Activated T-cell treated with anti-CD3 and anti-CD28 coated beads, Interleukin-2, amount 50 U/mL, for 24 hours (primary cell): Measurements from ENCODE around the gene CLEC2L.

ENCODE experiments used
- DNase-seq: peaks from one replicate; pipeline ENCODE4 v3.0.0-alpha.2; 2020
- H3K27ac Mint-ChIP-seq: 2 replicates; pipeline ENCODE4 v1.8.0; 2020; ENCODE audit warnings: mild to moderate bottlenecking, mixed read lengths
- H3K27me3 Mint-ChIP-seq: 2 replicates; pipeline ENCODE4 v1.8.0; 2020; ENCODE audit warnings: mixed read lengths
- H3K36me3 Mint-ChIP-seq: 2 replicates; pipeline ENCODE4 v1.8.0; 2020; ENCODE audit warnings: low read depth, mixed read lengths
- H3K4me1 Mint-ChIP-seq: 2 replicates; pipeline ENCODE4 v1.8.0; 2020; ENCODE audit warnings: low read depth, mixed read lengths
- H3K4me3 Mint-ChIP-seq: 2 replicates; pipeline ENCODE4 v1.8.0; 2020; ENCODE audit warnings: mild to moderate bottlenecking, moderate library complexity, mixed read lengths
- H3K9me3 Mint-ChIP-seq: 2 replicates; pipeline ENCODE4 v1.8.0; 2020; ENCODE audit warnings: mixed read lengths

Gene CLEC2L

GRCh38 chr7:139500770-139501138, 22.7 kb upstream of the CLEC2L start:
- H3K9me3 Mint-ChIP-seq = no peaks in the 10 kb centered on the region
- DNase-seq = no peak
- H3K4me3 Mint-ChIP-seq = peak overlapping the region; percentile 84
- no peaks in the 10 kb centered on the region for H3K36me3 Mint-ChIP-seq
- peaks cover 6% of the 10 kb centered on the region for H3K27me3 Mint-ChIP-seq
- H3K4me1 Mint-ChIP-seq = peaks cover 6% of the 10 kb centered on the region
- no peak overlapping the region for H3K27ac Mint-ChIP-seq

GRCh38 chr7:139502226-139502625, 21.3 kb upstream of the CLEC2L start:
- Mint-ChIP-seq H3K36me3 (no peaks in the 10 kb centered on the region), H3K27me3 (peaks cover 6% of the 10 kb centered on the region), H3K27ac (no peak overlapping the region), H3K9me3 (no peaks in the 10 kb centered on the region), H3K4me1 (peaks cover 6% of the 10 kb centered on the region), H3K4me3 (no peak overlapping the region)
- DNase-seq = no peak

GRCh38 chr7:139505563-139505962, 17.9 kb upstream of the CLEC2L start:
- H3K4me3 Mint-ChIP-seq = no peak overlapping the region
- H3K9me3 Mint-ChIP-seq = no peaks in the 10 kb centered on the region
- peaks cover 2% of the 10 kb centered on the region for H3K4me1 Mint-ChIP-seq
- H3K27ac Mint-ChIP-seq = no peak overlapping the region
- no peaks in the 10 kb centered on the region for H3K36me3 Mint-ChIP-seq
- H3K27me3 Mint-ChIP-seq = no peaks in the 10 kb centered on the region
- no peak for DNase-seq

- H3K4me3 Mint-ChIP-seq = no peak overlapping the region
- no peaks in the 10 kb centered on the region for H3K36me3 Mint-ChIP-seq
- H3K4me1 Mint-ChIP-seq = no peaks in the 10 kb centered on the region
- no peak for DNase-seq
- H3K27me3 Mint-ChIP-seq = no peaks in the 10 kb centered on the region
- H3K9me3 Mint-ChIP-seq = no peaks in the 10 kb centered on the region
- H3K27ac Mint-ChIP-seq = no peak overlapping the region
These were observed 13.9 kb upstream of the CLEC2L start for GRCh38 chr7:139509535-139509934.

GRCh38 chr7:139511315-139511714, 12.2 kb upstream of the CLEC2L start:
- H3K27ac Mint-ChIP-seq = no peak overlapping the region
- no peak for DNase-seq
- H3K9me3 Mint-ChIP-seq = no peaks in the 10 kb centered on the region
- no peaks in the 10 kb centered on the region for H3K36me3 Mint-ChIP-seq
- H3K27me3 Mint-ChIP-seq = no peaks in the 10 kb centered on the region
- H3K4me3 Mint-ChIP-seq = no peak overlapping the region
- no peaks in the 10 kb centered on the region for H3K4me1 Mint-ChIP-seq

GRCh38 chr7:139515266-139515665, 8.2 kb upstream of the CLEC2L start:
- H3K36me3 Mint-ChIP-seq = no peaks in the 10 kb centered on the region
- H3K9me3 Mint-ChIP-seq = no peaks in the 10 kb centered on the region
- H3K27me3 Mint-ChIP-seq = no peaks in the 10 kb centered on the region

GRCh38 chr7:139521439-139521838, 2.0 kb upstream of the CLEC2L start:
- peaks cover 3% of the 10 kb centered on the region for H3K4me1 Mint-ChIP-seq
- no peak overlapping the region for H3K4me3 Mint-ChIP-seq
- DNase-seq = no peak
- no peaks in the 10 kb centered on the region for H3K9me3 Mint-ChIP-seq
- no peaks in the 10 kb centered on the region for H3K36me3 Mint-ChIP-seq
- peaks cover 42% of the 10 kb centered on the region for H3K27me3 Mint-ChIP-seq
- no peak overlapping the region for H3K27ac Mint-ChIP-seq

More at GRCh38 chr7:139515266-139515665, 8.2 kb upstream of the CLEC2L start:
- no peak for DNase-seq
- Mint-ChIP-seq H3K4me1 (no peaks in the 10 kb centered on the region), H3K27ac (no peak overlapping the region), H3K4me3 (no peak overlapping the region)

- Mint-ChIP-seq H3K4me1 (peaks cover 8% of the 10 kb centered on the region), H3K27me3 (peaks cover 42% of the 10 kb centered on the region), H3K36me3 (no peaks in the 10 kb centered on the region), H3K4me3 (no peak overlapping the region), H3K9me3 (no peaks in the 10 kb centered on the region), H3K27ac (no peak overlapping the region)
- no peak for DNase-seq
These were observed 671 bp upstream of the CLEC2L start for GRCh38 chr7:139522830-139523198.

- Mint-ChIP-seq H3K9me3 (no peaks in the 10 kb centered on the region), H3K27me3 (peaks cover 48% of the 10 kb centered on the region), H3K27ac (no peak overlapping the region), H3K4me1 (peaks cover 8% of the 10 kb centered on the region), H3K36me3 (no peaks in the 10 kb centered on the region), H3K4me3 (peak overlapping the region; percentile 15)
- no peak for DNase-seq
These were observed 707 bp downstream of the CLEC2L start for GRCh38 chr7:139523968-139524815.

GRCh38 chr7:139525239-139525638, 1.8 kb downstream of the CLEC2L start:
- peaks cover 8% of the 10 kb centered on the region for H3K4me1 Mint-ChIP-seq
- H3K4me3 Mint-ChIP-seq = no peak overlapping the region
- H3K27ac Mint-ChIP-seq = no peak overlapping the region
- H3K9me3 Mint-ChIP-seq = no peaks in the 10 kb centered on the region
- H3K36me3 Mint-ChIP-seq = no peaks in the 10 kb centered on the region
- peaks cover 48% of the 10 kb centered on the region for H3K27me3 Mint-ChIP-seq
- DNase-seq = no peak

GRCh38 chr7:139525750-139526149, 2.3 kb downstream of the CLEC2L start:
- Mint-ChIP-seq H3K4me3 (no peak overlapping the region), H3K9me3 (no peaks in the 10 kb centered on the region), H3K4me1 (peaks cover 8% of the 10 kb centered on the region), H3K27me3 (peaks cover 48% of the 10 kb centered on the region), H3K27ac (no peak overlapping the region), H3K36me3 (no peaks in the 10 kb centered on the region)
- no peak for DNase-seq

- no peaks in the 10 kb centered on the region for H3K36me3 Mint-ChIP-seq
- peaks cover 8% of the 10 kb centered on the region for H3K4me1 Mint-ChIP-seq
- peaks cover 43% of the 10 kb centered on the region for H3K27me3 Mint-ChIP-seq
- H3K27ac Mint-ChIP-seq = no peak overlapping the region
- no peak overlapping the region for H3K4me3 Mint-ChIP-seq
- no peak for DNase-seq
- H3K9me3 Mint-ChIP-seq = no peaks in the 10 kb centered on the region
These were observed 3.4 kb downstream of the CLEC2L start for GRCh38 chr7:139526578-139527544.

- Mint-ChIP-seq H3K36me3 (no peaks in the 10 kb centered on the region), H3K27me3 (peaks cover 14% of the 10 kb centered on the region), H3K4me1 (peaks cover 5% of the 10 kb centered on the region), H3K9me3 (no peaks in the 10 kb centered on the region), H3K4me3 (no peak overlapping the region), H3K27ac (no peak overlapping the region)
- no peak for DNase-seq
These were observed 7.6 kb downstream of the CLEC2L start for GRCh38 chr7:139531094-139531493.

GRCh38 chr7:139532636-139533155, 9.2 kb downstream of the CLEC2L start:
- H3K27me3 Mint-ChIP-seq = peaks cover 13% of the 10 kb centered on the region
- H3K9me3 Mint-ChIP-seq = no peaks in the 10 kb centered on the region
- no peak overlapping the region for H3K4me3 Mint-ChIP-seq
- DNase-seq = no peak
- no peaks in the 10 kb centered on the region for H3K36me3 Mint-ChIP-seq
- no peaks in the 10 kb centered on the region for H3K4me1 Mint-ChIP-seq
- no peak overlapping the region for H3K27ac Mint-ChIP-seq

- Mint-ChIP-seq H3K27me3 (peaks cover 8% of the 10 kb centered on the region), H3K36me3 (no peaks in the 10 kb centered on the region), H3K9me3 (no peaks in the 10 kb centered on the region), H3K27ac (no peak overlapping the region), H3K4me1 (no peaks in the 10 kb centered on the region), H3K4me3 (no peak overlapping the region)
- DNase-seq = no peak
These were observed 10.6 kb downstream of the CLEC2L start for GRCh38 chr7:139534096-139534495.
